ENCODE measurements around the gene OPN1MW2.
"Not testable (repeated sequence)": the region's sequence is repeated elsewhere in the genome, so short reads cannot be mapped to it uniquely, and the experiment has no call there.

Gene OPN1MW2

DNA sequence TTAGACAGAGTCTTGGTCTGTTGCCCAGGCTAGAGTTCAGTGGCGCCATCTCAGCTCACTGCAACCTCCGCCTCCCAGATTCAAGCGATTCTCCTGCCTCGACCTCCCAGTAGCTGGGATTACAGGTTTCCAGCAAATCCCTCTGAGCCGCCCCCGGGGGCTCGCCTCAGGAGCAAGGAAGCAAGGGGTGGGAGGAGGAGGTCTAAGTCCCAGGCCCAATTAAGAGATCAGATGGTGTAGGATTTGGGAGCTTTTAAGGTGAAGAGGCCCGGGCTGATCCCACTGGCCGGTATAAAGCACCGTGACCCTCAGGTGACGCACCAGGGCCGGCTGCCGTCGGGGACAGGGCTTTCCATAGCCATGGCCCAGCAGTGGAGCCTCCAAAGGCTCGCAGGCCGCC lies at the start of gene OPN1MW2:
TSS of gene OPN1MW2 (plus strand) at position 301 of the 400 bp plus-strand sequence. CDS start at position 361, 60 bp downstream.
- H3K4me3 ChIP-seq (ENCODE audit: low read depth, low read length): not testable (repeated sequence)

GRCh38 chrX:154172535-154172943 lies 47.0 kb upstream of the OPN1MW2 start:
- H3K4me3 ChIP-seq (ENCODE audit: low read depth, low read length): not testable (repeated sequence)

More for the DNA sequence above, at the start of gene OPN1MW2:
- not testable (repeated sequence) for DNase-seq (ENCODE audit: low read depth)

DNA sequence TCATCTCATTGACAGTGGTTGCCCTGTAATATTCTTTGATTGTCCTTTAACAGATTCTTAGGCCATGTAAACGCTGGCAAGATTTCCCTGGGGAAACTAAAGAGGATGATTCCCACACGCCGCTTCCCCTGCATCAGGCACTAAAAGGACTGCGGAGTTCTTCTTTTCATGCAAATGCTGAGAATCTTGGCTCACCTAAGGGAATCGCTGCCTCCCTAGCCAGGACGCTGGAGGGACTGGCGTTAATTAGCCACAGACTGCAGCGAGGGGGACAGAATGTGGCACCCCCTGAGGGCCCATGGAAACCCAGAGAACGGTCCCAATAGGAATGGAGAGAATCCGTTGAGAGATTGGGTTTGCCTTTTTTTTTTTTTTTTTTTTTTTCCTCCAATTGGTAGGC lies 45.2 kb upstream of the OPN1MW2 start:
- not testable (repeated sequence) for DNase-seq (ENCODE audit: low read depth)

More at GRCh38 chrX:154172535-154172943, 47.0 kb upstream of the OPN1MW2 start:
- DNase-seq (ENCODE audit: low read depth): not testable (repeated sequence)

DNA sequence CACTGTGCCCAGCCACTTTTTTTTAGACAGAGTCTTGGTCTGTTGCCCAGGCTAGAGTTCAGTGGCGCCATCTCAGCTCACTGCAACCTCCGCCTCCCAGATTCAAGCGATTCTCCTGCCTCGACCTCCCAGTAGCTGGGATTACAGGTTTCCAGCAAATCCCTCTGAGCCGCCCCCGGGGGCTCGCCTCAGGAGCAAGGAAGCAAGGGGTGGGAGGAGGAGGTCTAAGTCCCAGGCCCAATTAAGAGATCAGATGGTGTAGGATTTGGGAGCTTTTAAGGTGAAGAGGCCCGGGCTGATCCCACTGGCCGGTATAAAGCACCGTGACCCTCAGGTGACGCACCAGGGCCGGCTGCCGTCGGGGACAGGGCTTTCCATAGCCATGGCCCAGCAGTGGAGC lies 37.3 kb upstream of the OPN1MW2 start, which contains the start of gene OPN1MW:
TSS of gene OPN1MW (plus strand) at position 301 of the 400 bp plus-strand sequence. CDS start at position 383, 82 bp downstream.
- not testable (repeated sequence) for H3K4me3 ChIP-seq (ENCODE audit: low read depth, low read length)

More for the DNA sequence above, 45.2 kb upstream of the OPN1MW2 start:
- H3K4me3 ChIP-seq (ENCODE audit: low read depth, low read length): not testable (repeated sequence)

GRCh38 chrX:154183794-154184193 lies 35.8 kb upstream of the OPN1MW2 start:
- H3K4me3 ChIP-seq (ENCODE audit: low read depth, low read length): not testable (repeated sequence)

More for the DNA sequence above, 37.3 kb upstream of the OPN1MW2 start, which contains the start of gene OPN1MW:
- not testable (repeated sequence) for DNase-seq (ENCODE audit: low read depth)

DNA sequence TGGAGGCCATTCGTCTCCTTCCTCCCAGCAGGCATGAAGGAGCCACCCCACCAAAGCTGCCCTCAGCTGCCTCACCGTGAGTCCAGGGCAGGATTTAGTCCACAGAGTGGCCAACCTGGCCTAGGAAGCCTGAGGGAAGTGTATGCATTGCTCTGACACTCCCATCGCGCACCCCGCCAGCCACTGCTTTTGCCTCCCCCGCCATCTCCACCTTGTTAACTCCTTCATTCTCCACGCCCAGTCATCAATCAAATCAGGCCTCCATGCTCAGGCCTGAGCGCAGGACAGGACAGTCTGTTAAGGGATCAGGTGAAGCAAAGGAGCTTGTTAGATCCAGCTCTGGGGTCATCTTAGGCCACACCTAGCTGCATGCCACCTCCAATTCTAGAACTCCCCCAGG lies 26.7 kb upstream of the OPN1MW2 start:
- not testable (repeated sequence) for DNase-seq (ENCODE audit: low read depth)

More at GRCh38 chrX:154183794-154184193, 35.8 kb upstream of the OPN1MW2 start:
- not testable (repeated sequence) for DNase-seq (ENCODE audit: low read depth)

DNA sequence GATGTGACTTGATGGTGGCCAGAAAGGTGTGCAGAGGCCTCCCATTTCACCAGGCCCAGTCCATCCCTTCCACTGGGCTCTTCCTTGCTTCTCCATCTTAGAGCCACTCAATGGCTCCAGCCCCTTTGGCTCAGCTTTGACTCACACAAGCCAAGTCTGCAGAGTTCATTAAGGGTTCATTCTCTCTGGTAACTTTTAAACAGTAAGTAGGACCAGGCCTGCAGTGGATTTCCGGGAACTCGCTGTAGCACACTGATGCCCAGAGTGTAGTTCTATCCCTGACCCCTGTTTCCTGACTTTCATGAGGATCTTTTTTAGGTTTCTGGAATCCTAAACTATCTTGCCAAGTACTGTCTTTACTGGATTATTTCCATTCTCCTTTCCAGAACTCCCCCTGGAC lies 25.2 kb upstream of the OPN1MW2 start:
- not testable (repeated sequence) for H3K4me3 ChIP-seq (ENCODE audit: low read depth, low read length); DNase-seq (ENCODE audit: low read depth)

More for the DNA sequence above, 26.7 kb upstream of the OPN1MW2 start:
- H3K4me3 ChIP-seq (ENCODE audit: low read depth, low read length): not testable (repeated sequence)

GRCh38 chrX:154196466-154196865 lies 23.1 kb upstream of the OPN1MW2 start:
- H3K4me3 ChIP-seq (ENCODE audit: low read depth, low read length); DNase-seq (ENCODE audit: low read depth): not testable (repeated sequence)

DNA sequence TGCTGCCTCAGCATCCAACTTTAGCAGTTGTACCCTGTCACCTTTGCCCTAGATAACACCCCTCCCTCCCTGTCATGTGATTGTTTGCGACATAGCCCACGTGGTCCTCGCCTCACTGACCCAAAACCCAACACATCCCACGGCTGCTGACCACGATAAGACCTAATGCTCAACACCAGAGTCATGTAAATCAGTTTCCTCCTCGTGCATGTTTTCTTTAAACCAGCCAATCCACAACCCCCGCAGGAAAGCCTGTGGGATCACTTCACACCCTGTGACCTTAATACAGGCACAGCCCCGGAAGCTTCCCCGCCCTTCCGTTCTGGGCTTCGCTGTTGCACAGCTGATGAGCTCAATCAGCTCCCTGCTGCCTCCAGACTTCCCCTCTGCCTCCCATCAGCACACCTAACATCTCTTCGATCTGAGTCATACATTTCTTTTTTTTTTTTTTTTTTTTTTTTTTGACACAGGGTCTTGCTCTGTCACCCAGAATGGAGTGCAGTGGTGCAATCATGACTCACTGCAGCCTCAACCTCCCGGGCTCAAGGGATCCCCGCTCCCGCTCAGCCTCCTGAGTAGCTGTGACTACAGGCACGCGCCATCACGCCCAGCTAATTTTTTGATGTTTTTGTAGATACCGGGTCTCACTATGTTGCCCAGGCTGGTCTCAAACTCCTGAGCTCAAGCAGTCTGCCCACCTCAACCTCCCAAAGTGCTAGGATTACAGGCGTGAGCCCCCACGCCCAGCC lies 9.7 kb upstream of the OPN1MW2 start:
- not testable (repeated sequence) for H3K4me3 ChIP-seq (ENCODE audit: low read depth, low read length); DNase-seq (ENCODE audit: low read depth)

- not testable (repeated sequence) for DNase-seq (ENCODE audit: low read depth); H3K4me3 ChIP-seq (ENCODE audit: low read depth, low read length)
Measured at GRCh38 chrX:154211057-154211456, 8.5 kb upstream of the OPN1MW2 start.

- DNase-seq (ENCODE audit: low read depth): not testable (repeated sequence)
Measured at GRCh38 chrX:154211499-154211898, 8.1 kb upstream of the OPN1MW2 start.

GRCh38 chrX:154225292-154225691 lies 5.7 kb downstream of the OPN1MW2 start:
- DNase-seq (ENCODE audit: low read depth); H3K4me3 ChIP-seq (ENCODE audit: low read depth, low read length): not testable (repeated sequence)

More at GRCh38 chrX:154211499-154211898, 8.1 kb upstream of the OPN1MW2 start:
- H3K4me3 ChIP-seq (ENCODE audit: low read depth, low read length): not testable (repeated sequence)

DNA sequence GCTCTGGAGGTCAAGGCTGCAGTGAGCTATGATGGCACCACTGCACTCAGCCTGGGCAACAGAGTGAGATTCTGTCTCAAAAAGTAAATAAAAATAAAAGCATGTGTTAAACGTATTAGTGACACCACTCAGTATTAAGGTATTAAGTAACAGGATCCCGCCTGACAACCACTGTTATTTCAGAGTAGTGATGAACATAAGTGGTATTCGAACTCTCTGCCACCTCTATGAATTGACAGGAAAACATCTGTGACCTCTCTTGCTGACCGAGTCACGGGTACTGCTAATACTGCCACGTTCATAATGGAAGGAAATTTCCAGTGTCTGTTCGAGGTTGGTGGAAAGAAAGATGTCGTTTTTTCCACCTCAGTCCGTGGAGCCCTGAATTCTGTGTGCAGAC lies 7.2 kb downstream of the OPN1MW2 start:
- H3K4me3 ChIP-seq (ENCODE audit: low read depth, low read length); DNase-seq (ENCODE audit: low read depth): not testable (repeated sequence)

GRCh38 chrX:154231443-154231842 lies 11.9 kb downstream of the OPN1MW2 start:
- not testable (repeated sequence) for H3K4me3 ChIP-seq (ENCODE audit: low read depth, low read length); DNase-seq (ENCODE audit: low read depth)

DNA sequence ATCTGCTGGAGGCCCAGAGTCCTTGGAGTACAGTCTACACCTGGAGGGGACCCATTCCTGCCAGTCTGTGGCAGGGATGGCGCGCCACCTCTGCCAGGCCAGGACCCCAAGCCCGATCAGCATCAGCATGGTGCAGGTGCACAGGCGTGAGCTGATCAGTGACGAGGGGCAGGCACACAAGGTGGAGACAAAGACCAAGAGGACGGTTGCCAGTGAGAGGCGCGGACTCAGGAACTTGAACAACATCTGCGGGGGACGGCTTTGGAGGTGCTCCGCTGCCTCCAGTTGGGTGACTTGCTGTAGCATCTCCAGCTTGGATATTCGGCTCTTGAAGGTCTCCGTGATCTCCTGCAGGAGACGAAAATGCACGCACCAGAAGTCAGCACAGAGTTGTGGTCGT lies 14.1 kb downstream of the OPN1MW2 start:
- not testable (repeated sequence) for H3K4me3 ChIP-seq (ENCODE audit: low read depth, low read length); DNase-seq (ENCODE audit: low read depth)

DNA sequence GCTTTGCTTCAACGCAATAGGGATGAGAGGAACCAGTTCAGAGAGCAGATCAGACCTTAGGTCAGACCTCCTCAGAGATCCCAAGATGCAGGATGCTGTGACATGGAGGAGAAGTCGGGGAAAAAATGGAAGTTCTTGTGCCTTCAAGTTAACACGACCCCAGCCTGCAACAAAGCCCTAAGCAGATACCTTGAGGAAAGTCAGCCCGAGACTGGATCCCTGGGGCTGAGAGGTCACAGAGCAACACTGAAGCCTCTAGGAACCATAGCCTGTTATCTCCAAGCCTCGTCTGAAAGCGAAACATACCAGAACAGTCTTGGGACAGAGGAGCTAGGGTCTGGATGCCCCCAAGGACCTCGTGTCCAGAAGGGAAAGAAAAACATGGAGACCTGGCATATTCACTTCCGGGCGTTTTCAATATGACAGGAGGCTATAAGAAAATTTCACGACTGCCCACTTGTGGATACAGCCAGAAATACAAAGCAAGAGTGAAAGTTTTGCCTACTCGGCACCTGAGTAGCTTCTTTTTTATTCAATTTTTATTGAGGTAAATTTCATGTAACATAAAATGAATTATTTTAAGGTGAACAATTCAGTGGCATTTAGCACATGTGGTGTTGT lies 19.5 kb downstream of the OPN1MW2 start:
- not testable (repeated sequence) for DNase-seq (ENCODE audit: low read depth); H3K4me3 ChIP-seq (ENCODE audit: low read depth, low read length)

DNA sequence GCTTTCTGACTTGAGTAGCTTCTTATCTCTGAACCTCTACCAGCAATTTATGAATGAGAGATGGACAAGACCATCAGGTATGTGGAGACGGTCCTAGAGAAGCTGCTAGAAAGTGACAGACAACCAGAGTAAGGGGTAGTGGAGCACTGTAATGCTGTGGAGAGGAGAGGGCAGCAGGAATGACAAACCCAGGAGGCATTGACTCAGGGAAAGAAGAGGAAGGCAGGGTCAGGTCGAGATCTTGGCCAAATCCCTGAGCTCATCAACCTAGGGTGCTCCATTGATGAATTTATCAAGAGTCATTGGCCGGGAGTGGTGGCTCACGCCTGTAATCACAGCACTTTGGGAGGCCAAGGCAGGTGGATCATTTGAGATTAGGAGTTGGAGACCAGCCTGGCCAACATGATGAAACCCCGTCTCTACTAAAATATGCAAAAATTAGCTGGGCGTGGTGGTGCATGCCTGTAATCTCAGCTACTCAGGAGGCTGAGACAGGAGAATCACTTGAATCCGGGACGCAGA lies 20.5 kb downstream of the OPN1MW2 start:
- DNase-seq (ENCODE audit: low read depth); H3K4me3 ChIP-seq (ENCODE audit: low read depth, low read length): not testable (repeated sequence)

DNA sequence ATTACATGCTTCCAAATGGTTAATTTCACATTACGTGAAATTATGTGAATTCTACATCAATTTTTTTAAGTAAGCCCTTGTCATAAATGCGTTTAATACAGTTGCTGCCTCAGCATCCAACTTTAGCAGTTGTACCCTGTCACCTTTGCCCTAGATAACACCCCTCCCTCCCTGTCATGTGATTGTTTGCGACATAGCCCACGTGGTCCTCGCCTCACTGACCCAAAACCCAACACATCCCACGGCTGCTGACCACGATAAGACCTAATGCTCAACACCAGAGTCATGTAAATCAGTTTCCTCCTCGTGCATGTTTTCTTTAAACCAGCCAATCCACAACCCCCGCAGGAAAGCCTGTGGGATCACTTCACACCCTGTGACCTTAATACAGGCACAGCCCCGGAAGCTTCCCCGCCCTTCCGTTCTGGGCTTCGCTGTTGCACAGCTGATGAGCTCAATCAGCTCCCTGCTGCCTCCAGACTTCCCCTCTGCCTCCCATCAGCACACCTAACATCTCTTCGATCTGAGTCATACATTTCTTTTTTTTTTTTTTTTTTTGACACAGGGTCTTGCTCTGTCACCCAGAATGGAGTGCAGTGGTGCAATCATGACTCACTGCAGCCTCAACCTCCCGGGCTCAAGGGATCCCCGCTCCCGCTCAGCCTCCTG lies 28.0 kb downstream of the OPN1MW2 start:
- H3K4me3 ChIP-seq (ENCODE audit: low read depth, low read length); DNase-seq (ENCODE audit: low read depth): not testable (repeated sequence)

DNA sequence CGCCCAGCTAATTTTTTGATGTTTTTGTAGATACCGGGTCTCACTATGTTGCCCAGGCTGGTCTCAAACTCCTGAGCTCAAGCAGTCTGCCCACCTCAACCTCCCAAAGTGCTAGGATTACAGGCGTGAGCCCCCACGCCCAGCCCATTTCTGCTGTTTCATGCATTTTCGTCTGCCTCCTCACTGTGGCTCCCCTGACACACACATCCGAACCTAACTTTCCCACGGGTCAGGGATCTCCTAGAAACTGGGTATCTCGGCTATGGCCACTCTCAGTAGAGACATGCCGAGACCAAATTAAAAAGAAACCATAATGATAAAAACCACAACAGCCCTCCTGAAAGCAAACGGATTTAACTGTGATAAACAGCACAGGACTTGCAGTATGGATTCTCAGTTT lies 28.5 kb downstream of the OPN1MW2 start:
- not testable (repeated sequence) for H3K4me3 ChIP-seq (ENCODE audit: low read depth, low read length); DNase-seq (ENCODE audit: low read depth)

Measured in LNCaP clone FGC (cell line).